HCT116 (cell line): ENCODE data around the gene SMIM44. TPM values are rescaled to one million over a fixed set of nuclear protein-coding genes. Genes with fewer than 3 reads are reported as not detected.

Experiments
- ATAC-seq: fragments of 200-7000 bp; cut with Tn5 transposase; 2 replicates; pipeline ENCODE4 v1.9.1; 2020; ENCODE audit warnings: mild to moderate bottlenecking, moderate library complexity
- BruUV-seq: library from RNA; stranded (reverse); fragments of 400-500 nt; replicated peaks from 2 replicates; lab custom pipeline; 2021; lab: Mats Ljungman, UMichigan
- CTCF ChIA-PET: fragments of 300-600 bp; sonication (Branson Sonifier 250); formaldehyde crosslinking; loops from one replicate; lab custom pipeline; 2021; ENCODE audit warnings: antibody characterized with exemption; lab: Charles Lee
- POLR2A ChIA-PET: fragments of 300-600, 350-600 bp; sonication (Branson Sonifier 250); formaldehyde crosslinking; loops from one replicate; lab custom pipeline; 2021; ENCODE audit warnings: antibody characterized with exemption; lab: Charles Lee
- RAD21 ChIA-PET, 2 experiments: fragments of 300-600 bp; sonication (Branson Sonifier 250); formaldehyde crosslinking; loops; one replicate each; lab custom pipeline; 2023; ENCODE audit warnings: low total read pairs in 2 of 2; ENCODE audit not compliant: uncharacterized antibody in 2 of 2, unreplicated experiment in 2 of 2, low non-redundant PET in 1 of 2; lab: Charles Lee
- DNase-seq: peaks from one replicate; pipeline ENCODE4 v3.0.0-alpha.2; 2010; ENCODE audit warnings: low read depth, low spot score
- H2AFZ ChIP-seq: fragments of 200-600 bp; shearing (Covaris generic), sonication (generic); 2 replicates; pipeline ENCODE4 v1.6.1; 2017; ENCODE audit warnings: low read depth, mixed run types, mixed read lengths, antibody characterized with exemption, low read length; ENCODE audit not compliant: poor library complexity, severe bottlenecking
- H3K27ac ChIP-seq: 2 replicates; pipeline ENCODE4 v1.5.1; 2012; ENCODE audit warnings: low read depth, low read length
- H3K27me3 ChIP-seq: fragments of 200-600 bp; sonication (generic); 2 replicates; pipeline ENCODE4 v1.6.1; 2016; ENCODE audit warnings: mixed run types, low read length, mixed read lengths; ENCODE audit not compliant: insufficient read depth
- H3K36me3 ChIP-seq, 2 experiments: fragments of 200-500 bp in 1 of 2; fragments of 200-600 bp in 1 of 2; sonication (Bioruptor generic) in 1 of 2; sonication (generic) in 1 of 2; 2 replicates each; pipeline versions ENCODE4 v1.5.1 to v1.6.1; 2014 to 2016; ENCODE audit warnings: low read length in 2 of 2, inconsistent platforms in 1 of 2, mixed read lengths in 1 of 2, mixed run types in 1 of 2; ENCODE audit not compliant: insufficient read depth in 2 of 2, control insufficient read depth in 1 of 2
- H3K4me1 ChIP-seq, 2 experiments: fragments of 200-600 bp in 1 of 2; sonication (generic) in 1 of 2; 2 replicates each; pipeline versions ENCODE4 v1.5.1 to v1.6.1; 2012 to 2017; ENCODE audit warnings: low read length in 2 of 2, inconsistent platforms in 1 of 2, mild to moderate bottlenecking in 1 of 2, mixed read lengths in 1 of 2, mixed run types in 1 of 2, moderate library complexity in 1 of 2; ENCODE audit not compliant: insufficient read depth in 2 of 2, control insufficient read depth in 1 of 2
- H3K4me2 ChIP-seq: fragments of 200-600 bp; sonication (generic); 2 replicates; pipeline ENCODE4 v1.6.1; 2017; ENCODE audit warnings: mixed run types, low read length, mixed read lengths
- H3K4me3 ChIP-seq, 2 experiments: fragments of 200-600 bp in 1 of 2; sonication (generic) in 1 of 2; replicated peaks in 1 of 2; 2 replicates each; pipeline ENCODE4 v1.5.1; 2011 to 2016; ENCODE audit warnings: low read length in 2 of 2, control low read depth in 1 of 2, low read depth in 1 of 2, mild to moderate bottlenecking in 1 of 2, mixed read lengths in 1 of 2, mixed run types in 1 of 2
- H3K79me2 ChIP-seq: fragments of 200-600 bp; sonication (generic); 2 replicates; pipeline ENCODE4 v1.6.1; 2017; ENCODE audit warnings: mild to moderate bottlenecking, mixed run types, low read length, moderate library complexity, mixed read lengths; ENCODE audit not compliant: insufficient read depth
- H3K9ac ChIP-seq: fragments of 200-600 bp; sonication (generic); 2 replicates; pipeline ENCODE4 v1.6.1; 2016; ENCODE audit warnings: low read length, mixed read lengths
- H3K9me2 ChIP-seq: fragments of 200-600 bp; sonication (generic), shearing (Covaris generic); 2 replicates; pipeline ENCODE4 v1.6.1; 2017; ENCODE audit warnings: mixed run types, mild to moderate bottlenecking, moderate library complexity; ENCODE audit not compliant: insufficient read depth
- H3K9me3 ChIP-seq, 2 experiments: fragments of 200-500 bp in 1 of 2; fragments of 200-600 bp in 1 of 2; sonication (Bioruptor generic) in 1 of 2; sonication (generic) in 1 of 2; 2 replicates each; pipeline ENCODE4 v1.6.1; 2014 to 2017; ENCODE audit warnings: low read length in 2 of 2, mixed read lengths in 2 of 2, inconsistent platforms in 1 of 2, low read depth in 1 of 2, mild to moderate bottlenecking in 1 of 2, mixed run types in 1 of 2, moderate library complexity in 1 of 2; ENCODE audit not compliant: control insufficient read depth in 1 of 2, insufficient read depth in 1 of 2
- H4K20me1 ChIP-seq: fragments of 200-600 bp; sonication (generic), shearing (Covaris generic); 2 replicates; pipeline ENCODE4 v1.6.1; 2017; ENCODE audit warnings: mixed run types, mild to moderate bottlenecking, moderate library complexity; ENCODE audit not compliant: insufficient read depth
- CBX3 ChIP-seq: IDR thresholded peaks from 2 replicates; pipeline ENCODE4 v1.6.1; 2012; ENCODE audit warnings: low read depth
- EGR1 ChIP-seq: IDR thresholded peaks from 2 replicates; pipeline ENCODE4 v1.6.1; 2012; ENCODE audit warnings: low read depth
- ELF1 ChIP-seq: IDR thresholded peaks from 2 replicates; pipeline ENCODE4 v1.6.1; 2012; ENCODE audit warnings: low read depth, borderline replicate concordance
- EZH2 ChIP-seq: fragments of 200-600 bp; sonication (generic); IDR thresholded peaks from 2 replicates; pipeline ENCODE4 v1.6.1; 2017; ENCODE audit warnings: antibody characterized with exemption, mixed run types
- EZH2phosphoT487 ChIP-seq: fragments of 200-600 bp; IDR thresholded peaks from 2 replicates; pipeline ENCODE4 v1.6.1; 2018; ENCODE audit warnings: antibody characterized with exemption, borderline replicate concordance
- FOSL1 ChIP-seq: IDR thresholded peaks from 2 replicates; pipeline ENCODE4 v1.6.1; 2012; ENCODE audit warnings: low read depth
- JUND ChIP-seq: IDR thresholded peaks from 2 replicates; pipeline ENCODE4 v1.6.1; 2012
- POLR2AphosphoS5 ChIP-seq: IDR thresholded peaks from 2 replicates; pipeline ENCODE4 v1.6.1; 2011; ENCODE audit warnings: mild to moderate bottlenecking, low read depth, low read length, moderate library complexity
- RAD21 ChIP-seq: IDR thresholded peaks from 2 replicates; pipeline ENCODE4 v1.6.1; 2012; ENCODE audit warnings: low read depth, mild to moderate bottlenecking
- SIN3A ChIP-seq: IDR thresholded peaks from 2 replicates; pipeline ENCODE4 v1.6.1; 2012; ENCODE audit warnings: low read depth
- ZBTB33 ChIP-seq: IDR thresholded peaks from 2 replicates; pipeline ENCODE4 v1.6.1; 2011; ENCODE audit warnings: mild to moderate bottlenecking, low read length, moderate library complexity; ENCODE audit not compliant: insufficient replicate concordance; ENCODE audit errors: extremely low read depth
- ZNF274 ChIP-seq: fragments of 200-500 bp; sonication (Bioruptor generic); IDR thresholded peaks from 2 replicates; pipeline ENCODE4 v1.6.1; 2014; ENCODE audit warnings: mild to moderate bottlenecking, low read depth, low read length, inconsistent platforms
- intact Hi-C: fragments of 100-400 bp; cut with micrococcal nuclease; formaldehyde crosslinking; loops from 2 replicates; pipeline ENCODE4 v1.10.0; 2022
- total RNA-seq: library from RNA; stranded (reverse); gene quantifications from one replicate; pipeline ENCODE4 v1.2.1, GENCODE V29; 2021; ENCODE audit not compliant: unreplicated experiment

SMIM44 gene
- total RNA-seq, 1 experiment from 2014 or later, result not detected

DNA sequence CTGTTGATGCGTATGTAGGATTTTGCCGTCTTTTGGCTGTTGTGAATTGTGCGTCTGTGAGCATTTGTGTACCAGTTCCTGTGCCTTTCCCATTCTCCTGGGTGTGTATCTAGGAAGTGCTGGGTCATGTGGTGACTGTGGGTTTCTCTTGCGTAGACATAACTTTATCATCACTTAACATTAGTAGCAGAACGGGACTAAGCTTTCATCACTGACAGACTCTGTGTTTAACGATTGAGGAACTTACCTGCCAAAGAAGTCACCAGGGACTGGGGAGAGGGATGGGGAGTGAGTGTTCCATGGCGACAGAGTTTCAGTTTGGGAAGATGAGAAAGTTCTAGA, 37.8 kb upstream of the SMIM44 start:
- H3K4me1 ChIP-seq, result peaks cover 3 to 13% of the 10 kb centered on the region in 2 experiments; a peak in 2 of 4 replicates
- BruUV-seq, result no TSS peak
- no peak overlapping the region for H3K27ac ChIP-seq
- CTCF ChIA-PET, result no interaction called here
- RAD21 ChIA-PET, result no interaction called here
- H3K4me2 ChIP-seq, result no peak overlapping the region
- TF ChIP-seq JUND (no peak), CBX3 (no peak), FOSL1 (no peak), EZH2phosphoT487 (no peak), SIN3A (no peak), RAD21 (no peak), POLR2AphosphoS5 (no peak), EZH2 (no peak), ELF1 (no peak), ZNF274 (no peak), ZBTB33 (no peak), EGR1 (no peak)
- TF ChIP-seq, all 23 proteins: peak for 0
- H3K9me3 ChIP-seq, result no peaks in the 10 kb centered on the region
- intact Hi-C loops, result no loop called here
- POLR2A ChIA-PET, result no interaction called here
- DNase-seq (no peak), ATAC-seq (no peak)
- H3K36me3 ChIP-seq, result peaks cover 8 to 10% of the 10 kb centered on the region in 2 experiments; a peak in 3 of 4 replicates
- peaks cover 58% of the 10 kb centered on the region for H3K79me2 ChIP-seq
- no peaks in the 10 kb centered on the region for H3K9me2 ChIP-seq
- no peaks in the 10 kb centered on the region for H4K20me1 ChIP-seq
- H3K9ac ChIP-seq, result no peak overlapping the region
- H3K4me3 ChIP-seq, result no peak overlapping the region
- H2AFZ ChIP-seq, result no peak overlapping the region
- H3K27me3 ChIP-seq, result no peaks in the 10 kb centered on the region
